HepG2 (cell line): ENCODE data around the gene INO80. TPM values are rescaled to one million over a fixed set of nuclear protein-coding genes. Genes with fewer than 3 reads are reported as not detected.

Experiments used
- ATAC-seq: fragments of 200-7000 bp; cut with Tn5 transposase; 3 replicates; pipeline ENCODE4 v1.9.1; 2020; ENCODE audit warnings: mild to moderate bottlenecking, moderate library complexity
- BruUV-seq: library from RNA; stranded (reverse); fragments of 400-500 nt; replicated peaks from 2 replicates; lab custom pipeline; 2021; lab: Mats Ljungman, UMichigan
- CTCF ChIA-PET: fragments of 300-600 bp; formaldehyde crosslinking; extraction: SDS; loops from one replicate; lab custom pipeline; 2021; ENCODE audit warnings: low total read pairs, inconsistent platforms, low intra/inter-chr PET ratio; lab: Yijun Ruan, JAX
- POLR2A ChIA-PET: fragments of 350-600 bp; sonication (Branson Sonifier 250); formaldehyde crosslinking; loops from one replicate; lab custom pipeline; 2020; ENCODE audit warnings: antibody characterized with exemption, inconsistent platforms; lab: Yijun Ruan, JAX
- DNase-seq: peaks from one replicate; pipeline ENCODE4 v3.0.0-alpha.2; 2015; ENCODE audit warnings: low spot score
- FAIRE-seq: peaks from 3 replicates; lab custom pipeline; 2011; peaks lifted over from hg19 to GRCh38; lab: Jason Lieb, UNC
- H2AFZ ChIP-seq: one replicate; pipeline ENCODE4 v1.6.1; 2011; ENCODE audit warnings: low read length, inconsistent platforms
- H3K27ac ChIP-seq: fragments of 300-600 bp; 3 replicates; pipeline ENCODE4 v1.8.0; 2011; ENCODE audit warnings: mixed run types, mild to moderate bottlenecking, mixed read lengths, low read length, inconsistent platforms; ENCODE audit not compliant: insufficient read depth; ENCODE audit errors: extremely low read length
- H3K27me3 ChIP-seq, 2 experiments: fragments of 200-600 bp in 1 of 2; 2 replicates in 1 of 2; 3 replicates in 1 of 2; pipeline versions ENCODE4 v1.6.0 to v1.8.0; 2011; ENCODE audit warnings: low read length in 2 of 2, mild to moderate bottlenecking in 2 of 2, moderate library complexity in 2 of 2, inconsistent platforms in 1 of 2; ENCODE audit not compliant: insufficient read depth in 2 of 2, control insufficient read depth in 1 of 2
- H3K36me3 ChIP-seq, 2 experiments: fragments of 200-600 bp in 1 of 2; replicated peaks in 1 of 2; 2 replicates in 1 of 2; 3 replicates in 1 of 2; pipeline versions ENCODE4 v1.5.1 to v1.8.0; 2011; ENCODE audit warnings: low read length in 2 of 2, inconsistent platforms in 1 of 2; ENCODE audit not compliant: insufficient read depth in 2 of 2, control insufficient read depth in 1 of 2
- H3K4me1 ChIP-seq: 2 replicates; pipeline ENCODE4 v1.5.1; 2012; ENCODE audit warnings: low read length, inconsistent platforms; ENCODE audit not compliant: insufficient read depth
- H3K4me2 ChIP-seq: 2 replicates; pipeline ENCODE4 v1.6.0; 2011; ENCODE audit warnings: low read depth, low read length, inconsistent platforms
- H3K4me3 ChIP-seq, 3 experiments: fragments of 200-600 bp in 1 of 3; sonication (generic), shearing (Covaris generic) in 1 of 3; replicated peaks in 1 of 3; 2 replicates each; pipeline ENCODE4 v1.5.1; 2011 to 2016; ENCODE audit warnings: low read length in 3 of 3, inconsistent platforms in 2 of 3, low read depth in 2 of 3, mild to moderate bottlenecking in 2 of 3, control low read depth in 1 of 3, mixed read lengths in 1 of 3; ENCODE audit not compliant: insufficient read depth in 1 of 3
- H3K79me2 ChIP-seq: one replicate; pipeline ENCODE4 v1.6.1; 2011; ENCODE audit warnings: low read length, inconsistent platforms; ENCODE audit not compliant: insufficient read depth
- H3K9ac ChIP-seq: 2 replicates; pipeline ENCODE4 v1.6.0; 2011; ENCODE audit warnings: mild to moderate bottlenecking, low read depth, low read length, inconsistent platforms; ENCODE audit not compliant: insufficient read depth
- H3K9me3 ChIP-seq: 2 replicates; pipeline ENCODE4 v1.5.1; 2012; ENCODE audit warnings: mild to moderate bottlenecking, low read length
- H4K20me1 ChIP-seq: 2 replicates; pipeline ENCODE4 v1.6.0; 2011; ENCODE audit warnings: inconsistent platforms, mild to moderate bottlenecking, low read length, moderate library complexity; ENCODE audit not compliant: insufficient read depth
- ARID2 ChIP-seq: sonication (generic); formaldehyde crosslinking; IDR thresholded peaks from 2 replicates; pipeline ENCODE4 v1.8.1; 2022; ENCODE audit warnings: mild to moderate bottlenecking, missing genetic modification reagents, borderline replicate concordance
- EP300 ChIP-seq, 3 experiments: sonication (generic) in 1 of 3; formaldehyde crosslinking in 1 of 3; IDR thresholded peaks; 2 replicates each; pipeline versions ENCODE4 v1.5.1 to v1.6.1; 2011 to 2020; ENCODE audit warnings: low read depth in 2 of 3, low read length in 2 of 3, borderline replicate concordance in 1 of 3, improper control_type of control experiment in 1 of 3, mild to moderate bottlenecking in 1 of 3, missing genetic modification reagents in 1 of 3, moderate library complexity in 1 of 3
- NFE2L2 ChIP-seq: fragments of 150-350 bp; IDR thresholded peaks from 2 replicates; pipeline ENCODE4 v1.6.1; 2014; ENCODE audit warnings: low read length
- POLR2A ChIP-seq, 2 experiments: IDR thresholded peaks; 2 replicates each; pipeline ENCODE4 v1.6.1; 2011; ENCODE audit warnings: low read depth in 2 of 2, low read length in 2 of 2, mild to moderate bottlenecking in 1 of 2, moderate library complexity in 1 of 2; ENCODE audit not compliant: insufficient read depth in 1 of 2
- SP5 ChIP-seq: IDR thresholded peaks from 2 replicates; pipeline ENCODE4 v1.6.1; 2016; ENCODE audit warnings: low read depth, borderline replicate concordance
- THAP11 ChIP-seq: IDR thresholded peaks from 2 replicates; pipeline ENCODE4 v1.6.1; 2016; ENCODE audit warnings: missing biosample characterization, missing genetic modification reagents
- ZNF33A ChIP-seq: sonication (generic); formaldehyde crosslinking; IDR thresholded peaks from 2 replicates; pipeline ENCODE4 v1.5.1; 2020; ENCODE audit warnings: missing genetic modification reagents, mild to moderate bottlenecking, moderate library complexity, borderline replicate concordance
- ZNF350 ChIP-seq: sonication (generic); formaldehyde crosslinking; IDR thresholded peaks from 2 replicates; pipeline ENCODE4 v1.4.0; 2020; ENCODE audit warnings: mild to moderate bottlenecking, low read depth, missing genetic modification reagents, borderline replicate concordance
- ZNF577 ChIP-seq: sonication (generic); formaldehyde crosslinking; IDR thresholded peaks from 2 replicates; pipeline ENCODE4 v1.4.0; 2020; ENCODE audit warnings: mild to moderate bottlenecking, low read depth, missing genetic modification reagents, borderline replicate concordance
- ZNF607 ChIP-seq: sonication (generic); formaldehyde crosslinking; IDR thresholded peaks from 2 replicates; pipeline ENCODE4 v1.5.1; 2020; ENCODE audit warnings: missing genetic modification reagents, mild to moderate bottlenecking, borderline replicate concordance
- ZSCAN12 ChIP-seq: sonication (generic); formaldehyde crosslinking; IDR thresholded peaks from 2 replicates; pipeline ENCODE4 v1.9.0; 2021; ENCODE audit warnings: mild to moderate bottlenecking, missing genetic modification reagents
- WGBS: methylation state at CpG from one replicate; pipeline ENCODE4 v1.1.6; 2017; ENCODE audit warnings: low lambda C conversion rate; 5-methylcytosine and 5-hydroxymethylcytosine counted together
- in situ Hi-C: cut with HindIII; loops from 2 replicates; pipeline ENCODE4 v1.10.0; 2017; ENCODE audit warnings: low pct_unique_long_range_greater_than_20kb; ENCODE audit not compliant: extremely low pct_ligation_motif_present
- intact Hi-C: fragments of 100-400 bp; cut with micrococcal nuclease; formaldehyde crosslinking; loops from one replicate; pipeline ENCODE4 v1.10.0; 2022; ENCODE audit not compliant: unreplicated experiment
- polyA plus RNA-seq, 8 experiments: library from polyadenylated mRNA; depleted of rRNA in 3 of 8; stranded (reverse) in 7 of 8; unstranded in 1 of 8; fragments of >200 nt; fragmentation: Illumina TruSeq in 4 of 8; extraction: Trizol in 4 of 8; gene quantifications; 2 replicates each; pipeline versions ENCODE4 v1.2.1 to v1.2.3, GENCODE V29; 2011 to 2016; ENCODE audit warnings: low read depth in 4 of 8, missing spikeins in 1 of 8, mixed read lengths in 1 of 8; ENCODE audit not compliant: insufficient read depth in 1 of 8
- total RNA-seq, 5 experiments: library from RNA; depleted of rRNA; stranded (reverse); fragments of >200 nt; fragmentation: Illumina TruSeq; extraction: Trizol; gene quantifications; 2 replicates each; pipeline ENCODE4 v1.2.3, GENCODE V29; 2016; ENCODE audit warnings: low read depth in 1 of 5
- TF ChIP-seq, protein P1 (sequence below): sonication (generic); formaldehyde crosslinking; IDR thresholded peaks from 2 replicates; pipeline ENCODE4 v1.8.1; 2022; ENCODE audit warnings: mild to moderate bottlenecking, missing genetic modification reagents
- TF ChIP-seq, protein P2 (sequence below): IDR thresholded peaks from 2 replicates; pipeline ENCODE4 v1.6.1; 2018; ENCODE audit warnings: missing genetic modification reagents, mild to moderate bottlenecking, missing compliant biosample characterization
- TF ChIP-seq, protein P3 (sequence below): sonication (generic); formaldehyde crosslinking; IDR thresholded peaks from 2 replicates; pipeline ENCODE4 v1.5.1; 2020; ENCODE audit warnings: missing genetic modification reagents, mild to moderate bottlenecking, borderline replicate concordance

The INO80 gene
- total and polyA plus RNA-seq, 2 of the 13 experiments (the other 11 are each of a cell fraction or from before 2014, with no cell fraction given): 3.6 to 14.8 TPM

DNA sequence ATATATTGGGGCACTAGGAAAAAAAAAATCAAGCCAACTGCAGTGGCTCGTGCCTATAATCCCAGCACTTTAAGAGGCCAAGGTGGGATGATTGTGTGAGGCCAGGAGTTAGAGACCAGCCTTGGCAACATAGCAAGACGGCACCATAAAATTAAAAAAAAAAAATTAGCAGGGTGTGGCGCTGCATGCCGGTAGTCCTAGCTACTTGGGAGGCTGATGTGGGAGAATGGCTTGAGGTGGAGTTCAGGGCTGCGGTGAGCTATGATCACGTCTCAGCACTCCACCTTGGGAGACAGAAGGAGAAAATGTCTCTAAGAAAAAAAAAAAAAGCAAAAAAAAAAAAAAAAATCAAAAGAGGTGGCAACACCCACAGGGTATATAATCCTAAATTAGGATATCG lies 49.6 kb downstream of the INO80 start:
- ChIA-PET POLR2A (no interaction called here), CTCF (no interaction called here)
- no peak overlapping the region for H3K27ac ChIP-seq
- no peaks in the 10 kb centered on the region for H3K27me3 ChIP-seq
- H4K20me1 ChIP-seq: no peaks in the 10 kb centered on the region
- no peak overlapping the region for H3K9ac ChIP-seq
- BruUV-seq: no TSS peak
- ATAC-seq (no peak), FAIRE-seq (no peak), DNase-seq (no peak)
- intact Hi-C loops: no loop called here
- WGBS: 98% methylated on average over 7 of the region's 7 CpGs
- TF ChIP-seq NFE2L2 (no peak), ZNF33A (CRISPR knock-in tag) (no peak), ZNF607 (CRISPR knock-in tag) (no peak), ARID2 (CRISPR knock-in tag) (no peak), POLR2A (IDR thresholded peaks at IDR 0.05; ENCODE audit: insufficient read depth in 1 of 2, low read depth in 2 of 2, low read length in 2 of 2) (no peak), ZNF350 (no peak), EP300 (IDR thresholded peaks at IDR 0.05; ENCODE audit: low read depth in 2 of 2, low read length in 2 of 2) (no peak), EP300 (CRISPR knock-in tag; IDR thresholded peaks at IDR 0.05; ENCODE audit: borderline replicate concordance) (no peak), SP5 (no peak), THAP11 (no peak), ZNF577 (no peak), ZSCAN12 (CRISPR knock-in tag) (no peak)
- TF ChIP-seq, protein P1, sequence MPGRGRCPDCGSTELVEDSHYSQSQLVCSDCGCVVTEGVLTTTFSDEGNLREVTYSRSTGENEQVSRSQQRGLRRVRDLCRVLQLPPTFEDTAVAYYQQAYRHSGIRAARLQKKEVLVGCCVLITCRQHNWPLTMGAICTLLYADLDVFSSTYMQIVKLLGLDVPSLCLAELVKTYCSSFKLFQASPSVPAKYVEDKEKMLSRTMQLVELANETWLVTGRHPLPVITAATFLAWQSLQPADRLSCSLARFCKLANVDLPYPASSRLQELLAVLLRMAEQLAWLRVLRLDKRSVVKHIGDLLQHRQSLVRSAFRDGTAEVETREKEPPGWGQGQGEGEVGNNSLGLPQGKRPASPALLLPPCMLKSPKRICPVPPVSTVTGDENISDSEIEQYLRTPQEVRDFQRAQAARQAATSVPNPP (CRISPR knock-in tag): no peak
- TF ChIP-seq, protein P2, sequence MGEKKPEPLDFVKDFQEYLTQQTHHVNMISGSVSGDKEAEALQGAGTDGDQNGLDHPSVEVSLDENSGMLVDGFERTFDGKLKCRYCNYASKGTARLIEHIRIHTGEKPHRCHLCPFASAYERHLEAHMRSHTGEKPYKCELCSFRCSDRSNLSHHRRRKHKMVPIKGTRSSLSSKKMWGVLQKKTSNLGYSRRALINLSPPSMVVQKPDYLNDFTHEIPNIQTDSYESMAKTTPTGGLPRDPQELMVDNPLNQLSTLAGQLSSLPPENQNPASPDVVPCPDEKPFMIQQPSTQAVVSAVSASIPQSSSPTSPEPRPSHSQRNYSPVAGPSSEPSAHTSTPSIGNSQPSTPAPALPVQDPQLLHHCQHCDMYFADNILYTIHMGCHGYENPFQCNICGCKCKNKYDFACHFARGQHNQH: no peak
- TF ChIP-seq, protein P3, sequence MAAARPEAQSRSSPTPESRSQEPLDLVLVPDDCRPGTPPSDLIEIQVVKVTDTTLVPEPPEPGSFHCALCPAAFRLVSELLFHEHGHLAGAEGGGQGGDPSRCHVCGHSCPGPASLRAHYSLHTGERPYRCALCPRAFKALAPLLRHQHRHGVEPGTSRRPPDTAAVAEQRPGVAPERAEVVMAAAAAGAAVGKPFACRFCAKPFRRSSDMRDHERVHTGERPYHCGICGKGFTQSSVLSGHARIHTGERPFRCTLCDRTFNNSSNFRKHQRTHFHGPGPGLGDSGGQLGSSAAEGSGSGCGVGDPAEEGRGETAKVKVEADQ: no peak
- no peak overlapping the region for H2AFZ ChIP-seq
- H3K79me2 ChIP-seq: no peaks in the 10 kb centered on the region
- in situ Hi-C loops: no loop called here
- H3K4me1 ChIP-seq: no peaks in the 10 kb centered on the region
- peaks cover 5% of the 10 kb centered on the region; the same call in 1 of the 2 replicates for H3K9me3 ChIP-seq
- H3K4me2 ChIP-seq: no peak overlapping the region
- no peak overlapping the region for H3K4me3 ChIP-seq
- peaks cover 17 to 62% of the 10 kb centered on the region in 2 experiments for H3K36me3 ChIP-seq
